SIG-M5 (cell line): ENCODE results near the gene VIPR2.

ENCODE experiments used
- DNase-seq: peaks from one replicate; lab custom pipeline; 2025; lab: John Stamatoyannopoulos, UW

VIPR2 gene

DNA sequence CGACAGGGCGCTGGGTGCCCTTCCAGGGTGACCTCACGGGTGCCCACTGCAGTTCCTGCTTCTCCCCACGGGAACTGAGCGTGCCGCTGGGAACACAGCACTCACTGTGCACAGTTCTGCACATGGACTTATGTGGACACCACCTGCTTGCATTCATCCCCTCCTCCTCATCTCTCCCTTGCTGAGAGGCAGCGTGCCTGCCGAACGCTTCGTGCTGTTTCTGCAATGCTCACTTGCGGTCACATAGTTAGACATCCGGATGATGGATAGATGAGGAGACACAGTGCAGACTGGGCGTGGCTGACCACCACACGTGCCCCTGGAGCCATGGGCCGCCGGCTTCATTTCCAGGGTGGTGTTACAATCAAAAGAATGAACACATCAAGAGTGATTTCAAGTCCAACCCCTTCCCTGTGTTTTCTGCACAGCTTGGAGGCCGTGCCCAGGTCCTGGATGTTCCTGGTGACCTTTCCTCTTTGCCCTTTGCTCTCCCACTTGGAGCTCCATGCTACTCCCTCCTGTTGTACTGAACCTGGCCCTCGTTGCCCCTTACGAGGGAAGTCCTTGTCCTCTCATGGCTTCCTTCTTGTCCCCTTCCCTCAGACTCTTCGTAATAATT lies 119.4 kb downstream of the VIPR2 start:
- no peak for DNase-seq

DNA sequence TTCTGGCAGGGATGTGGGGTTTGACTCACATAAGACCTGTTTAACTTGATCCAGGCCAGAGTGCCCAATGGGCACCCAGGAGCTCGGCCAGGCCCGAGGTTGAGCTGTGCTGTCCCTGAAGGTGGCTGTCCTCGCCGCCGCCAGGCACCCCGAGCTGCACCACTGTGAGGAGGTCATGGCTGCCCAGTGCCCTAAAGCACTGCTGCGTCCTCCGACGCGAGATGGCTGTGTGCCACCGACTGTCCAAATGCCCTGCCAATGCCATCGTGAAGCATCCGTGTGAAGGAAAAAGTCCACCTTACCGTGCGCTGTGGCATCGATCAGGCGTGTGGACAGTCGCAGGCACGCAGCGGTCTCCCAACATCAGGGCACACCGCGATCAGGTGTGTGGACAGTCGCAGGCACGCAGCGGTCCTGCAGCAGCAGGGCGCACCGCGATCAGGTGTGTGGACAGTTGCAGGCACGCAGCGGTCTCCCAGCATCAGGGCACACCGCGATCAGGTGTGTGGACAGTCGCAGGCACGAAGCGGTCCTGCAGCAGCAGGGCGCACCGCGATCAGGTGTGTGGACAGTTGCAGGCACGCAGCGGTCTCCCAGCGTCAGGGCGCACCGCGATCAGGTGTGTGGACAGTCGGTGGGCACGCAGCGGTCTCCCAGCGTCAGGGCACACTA lies 120.3 kb downstream of the VIPR2 start:
- no peak for DNase-seq

DNA sequence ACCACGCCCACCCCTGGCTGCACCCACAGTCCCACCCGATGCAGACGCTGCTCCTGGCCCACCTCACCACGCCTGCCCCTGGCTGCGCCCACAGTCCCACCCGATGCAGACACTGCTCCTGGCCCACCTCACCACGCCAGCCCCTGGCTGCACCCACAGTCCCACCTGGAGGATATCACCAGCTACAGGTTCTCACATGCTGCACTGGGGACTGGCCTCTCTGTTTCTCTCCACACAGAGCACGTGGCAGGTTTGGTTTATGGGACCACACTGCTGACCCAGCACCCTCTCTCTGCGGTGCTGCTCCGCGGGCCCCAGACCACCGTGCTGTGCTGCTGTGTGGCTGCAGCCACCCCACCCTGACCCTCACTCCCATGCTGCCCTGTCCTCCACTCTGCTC lies 120.9 kb downstream of the VIPR2 start:
- DNase-seq, result no peak

DNA sequence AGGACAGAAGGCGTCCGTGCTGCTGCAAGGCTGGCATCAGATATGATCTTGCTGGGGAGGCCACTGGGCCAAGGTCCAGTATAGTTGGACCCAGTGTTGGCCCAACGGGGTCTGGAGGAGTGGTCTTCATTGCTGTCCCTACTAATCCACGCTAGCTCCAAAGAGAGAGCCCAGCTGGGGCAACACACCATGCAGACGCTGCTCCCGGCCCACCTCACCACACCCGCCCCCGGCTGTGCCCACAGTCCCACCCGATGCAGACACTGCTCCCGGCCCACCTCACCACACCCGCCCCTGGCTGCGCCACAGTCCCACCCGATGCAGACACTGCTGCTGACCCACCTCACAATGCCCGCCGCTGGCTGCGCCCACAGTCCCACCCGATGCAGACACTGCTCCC lies 121.5 kb downstream of the VIPR2 start:
- DNase-seq, result no peak

DNA sequence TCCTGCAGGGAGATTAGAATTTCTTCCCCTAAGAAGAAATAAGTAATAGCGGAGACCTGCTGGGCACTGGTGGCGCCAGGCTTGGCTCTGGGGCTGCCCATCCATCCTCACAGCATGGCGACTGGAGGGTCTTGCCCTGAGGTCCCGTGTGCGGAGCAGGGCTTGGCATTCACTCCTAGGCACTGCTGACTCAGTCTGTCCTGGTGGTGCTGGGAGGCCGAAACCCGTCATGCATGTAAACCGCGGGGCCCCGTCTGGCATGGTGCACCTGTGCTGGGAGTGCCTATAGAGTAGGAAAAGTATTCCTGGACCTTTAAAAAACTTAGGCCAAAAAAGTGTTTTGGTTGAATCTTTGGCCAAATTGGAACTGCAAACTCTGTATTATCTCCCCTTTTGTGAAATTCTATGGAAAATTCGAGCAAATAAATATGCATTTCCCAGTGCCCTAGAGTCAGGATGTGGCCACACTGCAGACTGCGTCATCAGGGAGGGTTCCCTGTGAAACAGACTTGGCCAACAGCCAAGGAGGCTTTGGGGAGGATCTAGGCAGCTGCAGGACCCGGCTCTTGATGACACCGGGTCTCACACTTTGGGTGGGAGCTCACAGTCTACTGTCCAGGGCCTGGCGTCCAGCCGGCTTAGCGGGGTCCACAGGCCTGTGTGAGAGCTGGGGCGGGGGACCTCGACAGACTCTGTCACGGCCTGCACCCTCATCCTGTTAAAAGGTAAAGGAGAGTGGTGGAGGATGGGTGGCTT lies 122.3 kb downstream of the VIPR2 start:
- no peak for DNase-seq

DNA sequence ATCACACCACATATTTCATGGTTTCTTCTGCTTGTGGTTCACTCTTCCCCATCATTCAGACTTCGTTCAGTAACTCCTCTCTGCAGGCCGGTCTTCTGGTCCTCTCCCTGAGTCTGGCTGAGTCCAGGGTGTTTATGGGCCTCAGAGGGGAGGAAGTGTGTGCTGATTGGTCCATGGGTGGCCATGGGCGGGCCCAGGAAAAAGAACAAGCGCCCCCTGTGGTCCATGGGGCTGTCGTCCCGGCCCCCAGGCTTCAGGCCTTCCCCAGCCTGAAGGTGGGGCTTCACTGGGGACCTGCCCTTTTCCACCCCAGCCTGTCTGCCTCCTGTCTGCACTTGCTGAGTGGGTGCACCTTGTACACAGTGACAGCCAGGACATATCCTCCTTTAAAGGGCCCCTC lies 123.7 kb downstream of the VIPR2 start:
- no peak for DNase-seq

DNA sequence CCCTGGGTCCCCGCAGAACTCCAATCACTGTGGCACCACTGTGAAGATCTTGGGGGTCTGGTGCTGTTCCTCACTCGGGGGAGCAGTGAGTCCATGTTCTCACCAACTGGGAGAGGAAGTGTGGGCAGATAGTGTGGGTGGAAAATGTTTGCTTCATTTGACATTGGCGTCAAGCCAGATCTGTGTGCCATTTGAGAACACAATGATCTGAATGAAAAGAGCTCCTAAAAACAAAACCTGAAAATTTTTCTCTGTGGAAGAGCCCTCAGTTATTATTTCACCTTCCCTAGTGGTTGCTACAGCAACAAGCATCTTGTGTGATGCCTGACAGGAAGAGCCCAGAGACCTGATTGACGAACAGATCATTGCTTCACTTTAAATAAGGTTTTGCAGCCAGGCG lies 125.6 kb downstream of the VIPR2 start:
- no peak for DNase-seq

DNA sequence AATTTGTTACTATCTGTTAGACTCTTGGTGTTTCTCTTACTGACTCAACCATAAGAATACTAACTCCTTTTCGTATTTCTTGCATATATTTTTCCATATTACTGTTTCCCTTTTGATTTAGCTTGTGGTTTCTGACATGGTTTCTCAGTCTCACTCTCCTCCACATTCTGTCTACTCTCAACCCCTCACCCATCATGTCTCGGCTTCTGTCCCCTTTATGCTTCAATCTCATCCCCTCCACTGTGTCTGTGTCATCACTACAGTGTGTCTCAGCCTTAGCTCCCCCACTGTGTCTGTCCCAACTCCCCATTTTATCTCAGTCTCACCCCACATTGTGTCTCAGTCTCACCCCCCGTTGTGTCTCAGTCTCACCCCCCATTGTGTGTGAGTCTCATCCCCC lies 126.9 kb downstream of the VIPR2 start:
- DNase-seq, result no peak

DNA sequence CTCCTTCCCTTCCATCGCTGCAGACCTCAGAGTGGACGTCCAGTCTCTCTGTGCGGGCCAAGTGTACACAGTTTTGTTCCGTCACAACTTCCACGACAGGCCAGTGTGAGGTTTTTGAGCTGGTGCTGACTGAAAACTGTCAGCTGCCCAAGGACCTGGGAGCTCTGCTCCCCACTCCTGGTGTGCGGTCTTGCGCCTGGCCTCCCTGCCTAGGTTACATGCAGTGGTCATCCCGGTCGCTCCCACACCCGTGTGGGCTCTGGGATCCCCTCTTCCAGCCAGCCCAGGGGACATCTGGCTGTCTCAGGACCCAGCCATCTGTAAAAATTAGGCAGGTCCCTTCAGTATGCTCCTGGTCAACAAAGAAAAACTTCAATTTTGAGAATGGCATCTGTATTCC lies 127.5 kb downstream of the VIPR2 start:
- DNase-seq, result no peak

DNA sequence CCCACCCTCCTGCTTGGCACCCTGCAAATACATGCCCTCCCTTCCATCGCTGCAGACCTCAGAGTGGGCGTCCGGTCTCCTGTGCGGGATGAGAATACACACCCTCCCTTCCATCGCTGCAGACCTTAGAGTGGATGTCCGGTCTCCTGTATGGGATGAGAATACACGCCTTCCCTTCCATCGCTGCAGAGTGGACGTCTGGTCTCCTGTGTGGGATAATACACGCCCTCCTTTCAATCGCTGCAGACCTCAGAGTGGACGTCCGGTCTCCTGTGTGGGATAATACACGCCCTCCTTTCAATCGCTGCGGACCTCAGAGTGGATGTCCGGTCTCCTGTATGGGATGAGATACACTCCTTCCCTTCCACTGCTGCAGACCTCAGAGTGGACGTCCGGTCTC lies 128.1 kb downstream of the VIPR2 start:
- DNase-seq, result no peak

DNA sequence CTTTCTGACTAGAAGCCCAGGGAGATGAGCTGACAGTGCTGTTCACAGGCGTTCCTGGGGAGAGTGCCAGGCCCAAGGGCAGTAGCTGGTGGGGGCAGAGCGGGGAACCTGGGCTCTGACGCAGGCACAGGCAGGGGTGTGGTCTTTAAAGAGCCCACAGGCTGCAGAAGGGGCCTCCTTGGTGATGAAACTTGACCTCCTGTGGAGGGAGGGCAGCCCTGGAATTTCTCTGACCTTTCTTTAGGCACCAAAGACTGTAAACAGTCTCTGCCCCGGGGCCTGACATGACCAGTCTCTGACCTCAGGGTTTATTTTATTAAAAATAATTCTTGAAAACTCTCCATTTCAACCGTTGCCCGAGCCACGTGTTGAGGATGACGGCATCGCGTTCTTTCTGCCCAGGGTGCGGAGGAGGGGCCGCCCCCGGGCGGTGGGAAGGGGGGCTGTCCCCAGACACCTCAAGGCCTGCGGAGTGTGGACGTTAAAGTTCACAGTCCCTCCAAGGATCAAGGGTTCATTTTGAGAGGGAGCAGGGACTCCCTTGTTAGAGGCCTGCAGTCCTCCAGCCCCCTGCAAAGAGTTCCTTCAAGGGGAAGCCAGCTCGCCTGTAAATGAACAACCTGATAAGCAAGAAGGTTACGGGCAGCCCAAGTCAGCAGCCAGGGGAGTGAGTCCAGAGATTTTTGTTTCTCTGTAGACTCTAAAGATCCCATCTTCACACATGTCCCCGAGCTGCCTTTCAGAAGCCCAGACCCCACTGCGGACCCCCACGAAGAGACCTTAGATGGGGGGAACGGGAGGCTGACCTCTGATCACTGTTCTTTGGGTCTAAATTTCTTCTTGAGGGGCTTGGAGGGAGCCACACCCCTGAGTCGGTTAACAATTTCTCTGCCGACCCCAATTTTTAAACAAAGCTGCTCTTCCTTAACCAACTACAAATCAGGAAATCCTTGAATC lies 128.9 kb downstream of the VIPR2 start:
- DNase-seq, result no peak

DNA sequence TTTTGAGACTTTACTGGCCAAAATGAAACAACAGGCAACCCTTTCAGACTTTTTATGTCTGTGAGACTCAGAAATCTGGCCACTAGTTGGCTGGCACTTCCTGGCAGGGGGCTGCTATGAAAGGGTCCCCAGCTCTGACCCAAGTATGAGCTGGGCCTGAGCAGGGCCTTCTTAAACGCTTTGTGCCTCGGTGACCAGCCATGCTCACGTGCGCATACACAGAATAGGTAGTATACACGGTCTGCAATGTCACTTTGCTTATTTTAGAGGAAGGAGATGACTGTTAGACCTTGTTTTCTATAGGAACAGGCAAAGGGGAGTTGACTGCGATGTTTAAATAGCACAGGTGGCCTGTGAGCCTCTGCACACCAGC lies 129.6 kb downstream of the VIPR2 start:
- DNase-seq, result no peak

DNA sequence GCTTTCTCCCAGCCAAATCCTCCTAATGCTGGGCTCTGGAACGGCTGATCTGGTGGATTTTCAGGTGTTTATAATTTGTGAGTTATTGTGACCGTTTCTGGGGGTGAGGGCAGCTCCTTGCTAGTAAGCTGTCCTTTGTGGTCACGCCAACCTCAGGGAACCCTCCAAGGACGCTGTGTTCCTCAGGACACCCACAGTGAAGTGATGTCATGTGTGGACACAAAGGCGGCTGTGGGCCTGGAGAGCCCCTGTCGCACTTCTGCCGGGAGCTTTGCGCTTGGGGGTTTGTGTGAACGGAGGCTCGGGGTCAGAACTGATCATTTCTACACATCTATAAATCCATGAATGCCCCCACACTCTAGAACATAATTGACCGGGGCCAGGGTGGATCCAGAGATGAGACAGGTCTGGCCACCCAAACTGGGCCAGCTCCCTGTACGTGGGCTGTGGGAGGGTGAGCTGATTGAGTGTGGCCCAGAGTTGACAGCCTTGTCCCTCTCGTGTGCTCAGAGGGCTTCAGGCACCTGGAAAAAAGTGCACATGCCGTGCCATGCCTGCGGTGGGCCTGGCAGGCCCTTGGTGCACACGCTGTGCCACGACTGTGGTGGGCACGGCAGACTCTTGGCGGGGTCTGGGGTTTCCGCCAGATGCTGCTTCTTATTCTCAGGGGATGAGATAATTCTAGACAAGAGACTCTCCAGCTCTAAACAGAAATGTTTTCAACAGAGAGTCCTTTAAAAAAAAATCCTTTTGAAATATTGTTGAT lies 130.2 kb downstream of the VIPR2 start:
- no peak for DNase-seq

DNA sequence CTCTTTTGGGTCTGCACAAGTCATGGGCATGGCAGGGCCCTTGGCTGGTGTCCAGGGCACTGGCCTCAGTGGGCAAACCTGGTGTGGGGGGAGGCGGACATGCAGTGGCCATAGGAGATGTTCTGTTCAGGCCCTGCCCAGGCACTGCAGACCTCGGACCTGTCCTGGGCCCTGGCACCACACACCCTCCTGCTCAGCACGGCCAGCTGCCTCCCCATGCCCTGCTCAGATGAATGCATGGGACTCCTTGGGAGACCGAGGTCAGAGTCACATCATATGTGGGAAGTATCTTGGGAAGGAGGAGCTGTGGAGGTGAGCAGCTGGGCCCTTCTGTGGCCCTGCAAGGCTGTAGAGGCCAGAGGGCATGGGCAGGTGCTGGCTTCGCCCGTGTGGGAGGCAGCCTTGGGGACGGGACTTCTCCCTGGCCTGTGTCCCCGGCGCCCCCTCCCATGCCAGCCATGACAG lies 130.8 kb downstream of the VIPR2 start:
- DNase-seq, result no peak

DNA sequence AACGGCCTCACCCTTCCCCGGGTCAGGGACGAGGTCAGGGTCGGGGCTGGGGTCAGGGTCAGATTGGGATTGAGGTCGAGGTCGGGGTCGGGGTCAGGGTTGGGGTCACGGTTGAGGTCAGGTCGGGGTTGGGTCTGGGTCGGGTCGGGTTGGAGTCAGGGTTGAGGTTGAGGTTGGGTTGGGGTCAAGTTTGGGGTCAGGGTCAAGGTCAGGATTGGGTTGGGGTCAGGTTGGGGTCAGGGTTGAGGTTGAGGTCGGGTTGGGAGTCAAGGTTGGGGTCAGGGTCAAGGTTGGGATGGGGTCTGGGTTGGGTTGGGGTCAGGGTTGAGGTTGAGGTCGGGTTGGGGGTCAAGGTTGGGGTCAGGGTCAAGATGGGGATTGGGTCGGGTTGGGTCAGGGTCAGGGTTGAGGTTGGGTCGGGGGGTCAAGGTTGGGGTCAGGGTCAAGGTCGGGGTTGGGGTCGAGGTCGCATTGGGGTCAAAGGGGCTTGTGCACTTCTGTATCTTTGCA lies 131.4 kb downstream of the VIPR2 start:
- DNase-seq, result no peak

DNA sequence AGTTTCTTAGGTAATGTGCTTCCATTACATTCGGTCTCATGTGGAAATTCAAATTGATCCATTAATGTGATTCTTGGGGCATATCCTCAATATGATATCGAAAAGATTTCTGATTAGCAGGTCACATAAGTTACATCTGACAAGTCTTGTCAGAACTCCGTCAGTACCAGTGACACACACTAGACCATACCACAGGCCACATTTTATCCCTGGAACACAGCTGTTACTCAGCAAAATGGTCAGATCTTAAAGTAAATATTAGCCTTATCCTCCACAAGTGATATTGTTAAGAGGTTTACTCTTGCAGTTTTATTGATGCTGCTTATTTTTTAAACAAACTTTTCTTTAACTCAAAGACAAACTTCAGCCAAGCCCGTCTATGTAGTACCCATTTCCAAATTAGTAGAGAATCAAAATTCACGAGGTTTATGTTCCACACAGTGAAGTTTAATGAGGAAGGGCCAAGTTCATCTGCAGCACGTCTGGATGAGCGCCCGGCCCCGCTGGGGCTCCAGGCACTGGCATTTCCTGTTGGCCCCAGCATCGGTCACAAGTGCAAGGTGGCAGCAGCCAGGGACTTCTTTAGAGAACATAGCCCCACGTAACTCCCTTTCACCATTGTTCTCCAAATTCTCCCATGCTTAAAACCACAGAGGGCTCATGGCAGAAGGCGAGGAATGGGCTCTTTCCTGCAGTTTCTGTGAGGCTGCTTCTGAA lies 132.2 kb downstream of the VIPR2 start:
- no peak for DNase-seq

DNA sequence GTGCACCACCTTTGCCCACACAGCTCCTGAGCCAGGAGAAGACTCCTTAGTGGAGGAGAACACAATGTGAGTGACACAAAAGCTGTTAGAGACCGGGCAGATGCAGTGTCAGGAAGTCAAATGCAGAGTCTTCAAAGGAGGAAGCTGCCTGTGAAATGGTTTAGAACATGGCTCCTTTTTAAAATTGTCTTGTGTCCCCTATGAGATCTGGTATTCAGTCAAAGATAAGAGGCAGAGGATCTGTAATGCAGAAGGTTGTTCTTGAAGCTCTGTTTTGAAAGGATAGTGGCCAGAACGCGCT lies 133.0 kb downstream of the VIPR2 start:
- no peak for DNase-seq

DNA sequence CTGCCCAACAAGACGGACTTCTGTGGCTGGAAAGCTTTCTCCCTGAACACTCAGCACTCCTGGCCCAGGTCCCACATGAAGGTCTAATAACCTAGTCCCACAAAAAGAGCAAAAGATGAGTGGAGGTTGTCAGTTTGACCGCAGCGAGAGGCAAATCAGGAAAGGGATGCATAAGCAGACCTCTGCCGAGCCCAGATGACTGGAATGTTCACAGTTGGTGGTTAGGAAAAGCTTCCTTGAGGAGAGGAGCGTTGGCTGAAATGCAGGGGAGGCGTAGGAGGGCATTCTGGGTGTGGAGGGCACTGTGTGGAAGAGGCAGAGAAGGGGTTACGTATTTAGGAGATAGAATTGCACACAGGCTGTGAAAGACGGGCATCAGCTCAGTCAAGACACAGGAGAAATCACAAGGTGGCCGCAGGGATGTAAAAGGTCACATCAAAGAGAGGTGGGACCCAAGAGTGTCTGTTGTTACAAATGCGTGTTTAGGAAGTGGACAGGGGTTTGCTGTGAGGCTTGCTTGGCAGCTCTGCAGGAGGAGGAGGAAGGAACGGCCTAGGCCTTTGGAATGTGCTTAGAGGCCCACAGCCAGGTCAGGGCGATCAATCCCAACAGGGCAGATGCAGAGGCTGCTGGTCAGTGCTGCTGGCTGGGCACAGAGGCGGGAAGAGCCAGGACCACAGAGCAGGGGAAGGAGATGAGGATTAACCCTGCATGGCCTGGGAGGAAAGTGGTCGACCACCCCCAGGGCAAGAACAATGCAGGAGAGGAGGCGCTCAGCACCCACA lies 133.5 kb downstream of the VIPR2 start:
- no peak for DNase-seq

DNA sequence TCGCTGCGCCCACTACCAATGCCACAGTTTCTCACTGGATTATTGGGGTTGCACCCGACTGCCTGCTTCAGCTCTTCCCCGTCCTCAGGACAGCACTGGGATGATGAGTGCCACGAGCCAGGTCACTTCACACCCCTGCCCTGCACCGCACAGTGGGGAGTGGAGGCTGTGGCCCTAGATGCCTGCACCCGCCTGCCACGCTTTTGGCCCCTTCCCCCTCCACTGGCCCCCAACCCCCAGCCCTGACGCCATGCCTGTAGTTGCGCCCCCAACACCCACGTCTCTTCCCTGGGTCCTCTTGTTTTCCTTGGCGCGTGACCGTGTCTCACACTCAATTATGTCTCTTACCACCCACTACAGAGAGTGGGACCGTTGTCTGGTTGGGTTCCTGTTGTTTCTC lies 134.3 kb downstream of the VIPR2 start:
- DNase-seq, result no peak

DNA sequence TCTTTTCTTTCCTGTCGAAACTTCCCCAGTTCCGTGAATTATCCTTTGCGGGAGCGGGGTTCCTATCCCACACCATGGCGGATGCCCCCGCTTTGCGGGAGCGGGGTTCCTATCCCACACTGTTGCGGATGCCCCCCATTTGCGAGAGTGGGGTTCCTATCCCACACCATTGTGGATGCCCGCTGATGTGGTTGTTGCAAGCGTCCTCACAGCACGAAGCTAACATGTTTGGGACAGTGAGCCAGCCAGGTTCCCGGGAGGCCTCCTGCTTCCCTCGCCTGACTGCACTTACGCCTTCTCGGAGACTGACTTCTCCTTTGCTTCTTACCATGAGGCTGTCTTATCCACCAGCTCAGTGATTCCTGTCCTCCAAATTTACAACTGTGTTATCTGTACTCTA lies 134.7 kb downstream of the VIPR2 start:
- DNase-seq, result no peak
